GM19025 (cell line): ENCODE data around the gene CDK15.
"Not testable (repeated sequence)": the region's sequence is repeated elsewhere in the genome, so short reads cannot be mapped to it uniquely, and the experiment has no call there.

ENCODE experiments used
- ATAC-seq: cut with Tn5 transposase; IDR thresholded peaks from one replicate; pipeline ENCODE4 v1.9.1; 2021; ENCODE audit warnings: mild to moderate bottlenecking, low read depth, moderate library complexity; ENCODE audit not compliant: unreplicated experiment

The CDK15 gene

DNA sequence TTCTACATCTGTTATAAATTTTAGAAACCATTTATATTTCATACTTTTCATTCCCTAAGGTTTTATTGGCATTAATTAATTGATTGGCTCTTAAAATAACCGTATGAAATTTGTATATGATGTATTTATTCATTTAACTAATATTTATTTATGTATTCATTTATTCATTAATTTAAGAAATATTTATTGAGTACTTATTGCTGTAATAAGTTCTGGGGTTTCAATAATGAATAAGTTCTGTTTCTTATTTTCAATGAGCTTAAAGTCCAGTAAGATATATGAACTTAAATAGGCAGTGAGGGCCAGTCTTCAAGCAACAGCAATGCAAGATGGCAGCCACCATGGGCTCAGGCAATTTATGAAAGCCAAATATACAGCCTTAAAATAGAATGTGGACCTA, 17.9 kb downstream of the CDK15 start:
- no peak for ATAC-seq

DNA sequence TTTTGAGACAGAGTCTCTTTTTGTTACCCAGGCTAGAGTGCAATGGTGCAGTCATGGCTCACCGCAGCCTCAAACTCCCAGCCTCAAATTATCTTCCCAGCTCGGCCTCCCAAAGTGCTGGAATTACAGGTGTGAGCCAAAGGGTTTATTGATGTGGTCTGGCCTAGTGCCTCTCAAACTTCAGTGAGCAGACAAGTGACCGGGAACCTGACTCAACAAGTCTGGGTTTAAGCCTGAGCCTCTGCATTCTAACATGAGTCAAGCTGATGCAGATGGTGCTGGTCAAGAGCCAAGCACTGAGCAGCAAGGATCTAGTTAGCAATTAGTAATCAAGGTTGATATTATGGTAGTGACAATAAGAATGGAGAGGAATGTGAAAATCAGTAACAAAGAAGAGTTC, 21.3 kb downstream of the CDK15 start:
- ATAC-seq, result no peak

DNA sequence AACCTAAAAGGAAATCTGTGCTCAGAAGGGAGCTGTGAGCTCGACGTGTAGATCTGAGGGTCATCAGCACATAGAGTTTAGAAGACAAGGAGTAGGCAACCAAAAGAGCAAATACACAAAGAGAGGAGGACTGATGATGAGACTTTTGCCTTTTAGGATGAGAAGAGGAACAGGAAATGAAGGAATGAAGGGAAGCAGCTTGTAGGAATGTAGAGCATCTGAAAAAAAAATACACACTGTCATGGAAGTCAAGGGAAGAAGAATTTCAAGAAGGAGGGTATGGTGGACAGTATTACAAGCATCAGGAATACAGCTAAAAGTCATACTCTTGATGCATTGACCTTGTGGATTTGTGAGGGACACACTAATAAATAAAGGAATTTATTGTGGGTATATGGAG, 21.9 kb downstream of the CDK15 start:
- ATAC-seq, result no peak

DNA sequence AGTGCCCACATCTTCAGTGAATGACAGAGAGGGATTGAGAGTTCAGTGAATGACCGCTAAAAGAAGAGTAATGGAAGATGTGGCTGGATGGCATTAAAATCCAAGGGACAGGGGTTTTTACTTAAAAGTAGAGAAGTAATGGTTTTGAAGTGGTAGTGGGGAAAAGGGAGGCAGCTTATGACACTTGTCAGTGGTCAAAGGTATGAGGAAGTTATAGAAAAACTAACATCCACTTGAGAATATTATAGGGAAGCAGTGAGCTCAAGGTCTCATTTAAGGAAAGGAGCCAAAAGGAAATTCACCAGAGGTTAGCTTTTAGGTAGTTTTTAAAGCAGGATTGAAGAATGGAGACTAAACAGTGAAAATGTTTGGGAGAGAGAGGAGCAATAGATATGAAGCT, 24.3 kb downstream of the CDK15 start:
- no peak for ATAC-seq

DNA sequence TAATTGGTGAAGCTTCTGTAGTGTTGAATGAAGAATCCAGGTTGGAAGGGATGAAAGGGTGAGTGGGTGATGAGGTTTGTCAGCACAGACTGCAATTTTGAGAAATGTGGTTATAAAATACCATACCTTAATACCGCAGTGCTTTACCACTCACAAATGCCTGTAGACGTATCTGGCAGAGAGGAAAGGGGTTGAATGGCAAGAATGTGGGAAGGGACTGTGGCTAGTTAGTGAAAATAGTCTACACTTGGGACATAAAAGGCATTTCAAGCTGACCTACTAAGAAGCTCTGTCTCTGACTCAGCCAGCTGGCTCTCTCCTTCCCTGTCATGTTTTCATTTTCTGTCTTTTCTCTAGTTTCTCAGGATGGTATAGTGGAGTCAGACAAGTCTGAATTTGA, 25.1 kb downstream of the CDK15 start:
- no peak for ATAC-seq

DNA sequence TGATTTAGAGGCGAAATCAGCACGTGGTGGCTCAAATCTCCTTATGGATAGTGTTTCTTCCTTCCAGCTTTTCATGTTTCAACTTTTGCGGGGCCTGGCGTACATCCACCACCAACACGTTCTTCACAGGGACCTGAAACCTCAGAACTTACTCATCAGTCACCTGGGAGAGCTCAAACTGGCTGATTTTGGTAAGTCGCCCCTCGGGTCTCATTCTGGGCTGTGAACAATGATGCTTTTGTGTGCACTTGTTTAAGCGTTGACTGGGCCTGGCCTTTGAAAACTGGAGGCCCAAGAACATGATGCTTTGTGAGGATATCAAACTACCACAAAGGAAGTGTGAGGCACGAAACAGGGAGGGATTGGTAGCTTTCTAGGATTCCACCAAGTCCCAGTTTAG, 27.4 kb downstream of the CDK15 start:
- no peak for ATAC-seq

DNA sequence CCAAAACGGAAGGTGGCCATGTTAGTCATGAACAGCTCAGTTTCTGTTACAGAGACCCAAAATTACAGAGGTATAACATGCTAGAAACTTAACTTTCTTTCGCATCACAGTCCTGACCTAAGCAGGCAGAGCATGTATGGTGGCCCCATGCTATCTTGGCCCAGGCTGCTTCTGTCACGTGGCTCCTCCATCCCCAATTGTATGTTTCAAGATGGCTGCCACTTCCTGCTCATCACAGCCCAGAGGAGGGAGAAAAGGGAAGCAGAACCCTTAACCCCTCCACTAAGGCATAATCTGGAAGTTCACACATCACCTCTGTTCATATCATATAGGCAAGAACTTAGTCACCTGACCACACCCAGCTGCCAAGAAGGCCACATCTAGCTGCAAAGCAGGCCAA, 28.7 kb downstream of the CDK15 start:
- ATAC-seq, result no peak

DNA sequence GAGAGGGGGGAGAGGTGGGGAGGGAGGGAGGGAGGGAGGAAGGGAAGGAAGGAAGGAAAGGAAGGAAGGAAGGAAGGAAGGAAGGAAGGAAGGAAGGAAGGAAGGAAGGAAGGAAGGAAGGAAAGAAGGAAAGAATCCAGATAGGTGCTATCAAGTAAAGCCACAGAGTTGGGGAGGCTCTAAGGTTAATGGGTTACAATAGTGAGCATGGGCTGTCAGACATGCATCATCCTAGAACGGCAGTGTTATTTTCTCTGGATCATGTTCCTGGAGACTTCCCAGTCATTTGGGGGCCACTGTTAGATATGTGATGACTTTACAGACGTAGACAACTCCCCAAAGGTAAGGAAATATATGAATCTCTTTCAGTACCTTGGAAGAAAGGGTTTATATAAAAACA, 31.1 kb downstream of the CDK15 start:
- no peak for ATAC-seq

DNA sequence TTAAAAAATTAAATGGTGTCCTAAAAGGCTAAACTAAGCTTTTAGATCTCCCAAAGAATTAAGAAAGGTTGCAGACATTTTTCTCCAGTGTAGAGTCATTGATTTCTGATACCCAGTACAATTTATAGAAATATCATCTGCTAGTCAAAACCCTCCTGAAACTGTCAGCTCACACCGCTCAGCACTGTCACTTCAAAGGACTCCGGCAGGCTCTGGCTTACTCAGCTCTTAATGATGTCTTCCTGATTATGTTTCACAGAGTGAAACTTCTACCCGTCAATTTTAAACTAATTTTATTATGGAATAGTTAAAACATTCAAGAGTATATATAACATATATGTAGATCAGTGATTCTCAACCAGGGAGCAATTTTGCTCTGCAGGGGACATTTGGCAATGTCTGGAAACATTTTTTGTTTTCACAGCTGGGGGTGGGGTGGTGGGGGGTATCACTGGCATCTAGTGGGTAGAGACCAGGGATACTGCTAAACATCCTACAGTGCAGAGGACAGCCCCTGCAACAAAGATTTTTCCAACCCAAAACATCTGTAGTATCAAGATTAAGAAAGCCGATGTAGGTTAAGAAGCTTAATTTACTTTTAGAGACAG, 31.6 kb downstream of the CDK15 start:
- ATAC-seq, result no peak

DNA sequence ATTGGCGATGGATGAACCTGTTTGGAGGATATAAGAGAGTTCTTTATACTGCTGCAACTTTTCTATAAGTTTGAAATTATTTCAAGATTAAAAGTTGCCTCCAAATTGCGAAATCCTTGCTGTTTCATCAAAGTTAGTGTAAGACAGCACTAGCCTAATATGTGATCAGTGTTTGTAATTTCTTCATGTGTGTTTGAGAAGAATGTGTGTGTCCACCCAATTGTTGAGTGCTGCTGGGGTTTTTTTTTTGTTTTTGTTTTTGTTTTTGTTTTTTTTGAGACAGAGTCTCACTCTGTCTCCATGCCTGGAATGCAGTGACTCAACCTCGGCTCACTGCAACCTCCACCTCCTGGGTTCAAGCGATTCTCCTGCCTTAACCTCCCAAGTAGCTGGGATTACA, 33.4 kb downstream of the CDK15 start:
- ATAC-seq, result no peak

DNA sequence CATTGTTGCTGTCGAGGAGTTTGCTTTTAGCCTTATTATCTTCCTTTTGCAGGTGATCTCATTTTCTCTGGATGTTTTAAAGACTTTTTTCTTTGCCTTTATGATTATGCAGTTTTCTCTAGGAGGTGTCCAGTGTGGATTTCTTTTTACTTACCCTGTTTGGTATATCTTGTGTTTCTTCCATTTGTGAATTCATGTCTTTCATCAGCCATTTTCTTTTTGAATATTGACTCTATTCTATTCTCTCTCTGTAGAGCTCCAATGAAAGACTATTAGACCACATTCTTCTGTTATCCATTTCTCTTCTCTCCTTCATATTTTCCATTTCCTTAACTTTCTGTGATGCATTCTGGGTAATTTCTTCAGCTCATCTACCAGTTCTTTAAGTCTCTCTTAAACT, 34.4 kb downstream of the CDK15 start:
- ATAC-seq, result no peak

DNA sequence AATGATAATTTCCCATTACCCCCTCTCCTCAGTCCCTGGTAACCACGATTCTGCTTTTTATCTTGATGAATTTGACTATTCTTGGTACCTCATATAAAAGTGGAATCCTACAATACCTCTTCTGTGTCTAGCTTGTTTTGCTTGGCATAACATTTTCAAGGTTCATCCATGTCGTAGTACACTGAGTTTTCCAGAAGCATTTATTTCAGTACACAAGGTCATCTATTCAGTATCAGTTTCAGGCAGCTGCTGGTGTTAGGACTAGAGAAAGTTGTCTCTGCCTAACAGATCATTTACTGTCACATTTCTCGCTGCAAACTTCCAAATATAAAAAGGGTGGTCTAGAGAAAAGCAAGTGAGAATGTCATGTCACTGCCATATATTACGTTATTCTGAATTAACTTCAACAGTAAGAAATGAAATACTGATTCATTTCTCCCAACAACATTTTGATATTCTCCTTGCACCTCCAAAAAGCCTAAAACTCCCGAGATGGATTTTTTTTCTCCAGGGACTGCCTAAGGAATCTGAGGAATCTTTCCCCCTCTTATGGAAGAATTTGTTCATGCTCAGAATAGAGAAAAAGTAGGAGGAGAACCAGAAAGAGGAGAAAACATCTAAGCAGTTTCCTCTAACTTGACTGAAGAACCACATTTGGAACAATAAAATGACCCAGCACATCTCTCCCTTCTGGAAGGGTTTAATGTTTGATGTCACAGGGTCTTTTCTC, 36.0 kb downstream of the CDK15 start:
- ATAC-seq, result no peak

DNA sequence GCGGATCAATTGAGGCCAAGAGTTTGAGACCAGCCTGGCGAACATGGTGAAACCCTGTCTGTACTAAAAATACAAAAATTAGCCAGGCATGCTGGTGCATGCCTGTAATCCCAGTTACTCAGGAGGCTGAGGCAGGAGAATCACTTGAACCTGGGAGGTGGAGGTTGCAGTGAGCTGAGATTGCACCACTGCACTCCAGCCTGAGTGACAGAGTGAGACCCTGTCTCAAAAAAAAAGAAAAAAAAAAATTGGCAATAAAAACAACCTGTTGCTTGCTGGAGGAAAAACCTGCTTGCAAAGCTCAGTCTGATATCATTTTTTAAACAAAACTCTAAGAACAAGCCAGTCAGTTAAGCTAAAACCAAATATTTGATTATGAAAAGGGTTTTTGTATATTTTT, 38.6 kb downstream of the CDK15 start:
- ATAC-seq, result not testable (repeated sequence)

DNA sequence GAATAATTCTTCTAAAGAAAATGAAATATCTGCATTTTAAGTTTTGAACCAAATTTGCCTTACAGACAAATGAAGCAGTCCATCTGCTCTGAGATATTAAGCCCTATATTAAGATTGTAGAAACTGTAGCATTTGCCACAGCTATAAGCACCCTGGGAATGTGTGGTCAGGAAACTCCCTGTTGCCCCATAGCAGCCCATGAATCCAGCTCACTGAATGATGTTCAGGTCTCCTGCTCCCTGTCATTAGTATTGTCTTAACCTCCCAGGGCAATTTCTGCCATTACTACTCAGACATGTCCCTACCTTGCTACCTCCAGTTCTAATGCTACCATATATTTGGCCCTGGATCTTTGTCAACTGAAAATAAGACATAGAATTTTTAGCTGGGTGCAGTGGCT, 41.1 kb downstream of the CDK15 start:
- no peak for ATAC-seq

DNA sequence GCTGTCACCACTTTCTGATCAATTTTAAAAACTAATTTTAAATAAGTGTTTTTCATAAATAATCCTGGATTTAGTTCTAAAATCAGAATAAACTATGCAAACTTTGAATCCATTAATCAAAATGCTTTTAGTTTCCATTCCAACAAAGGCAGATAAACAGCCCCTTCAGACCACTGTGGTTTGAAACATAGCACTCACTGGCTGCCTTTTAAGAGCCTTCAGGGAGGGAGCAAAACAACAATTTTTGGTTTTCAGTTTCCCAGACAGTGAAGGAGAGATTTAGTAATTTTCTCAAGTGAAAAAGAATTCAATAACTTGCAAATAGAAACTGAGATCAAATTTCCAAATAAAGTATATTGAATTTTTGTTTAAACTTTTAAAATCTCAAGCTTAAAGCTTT, 46.1 kb downstream of the CDK15 start:
- ATAC-seq, result no peak

DNA sequence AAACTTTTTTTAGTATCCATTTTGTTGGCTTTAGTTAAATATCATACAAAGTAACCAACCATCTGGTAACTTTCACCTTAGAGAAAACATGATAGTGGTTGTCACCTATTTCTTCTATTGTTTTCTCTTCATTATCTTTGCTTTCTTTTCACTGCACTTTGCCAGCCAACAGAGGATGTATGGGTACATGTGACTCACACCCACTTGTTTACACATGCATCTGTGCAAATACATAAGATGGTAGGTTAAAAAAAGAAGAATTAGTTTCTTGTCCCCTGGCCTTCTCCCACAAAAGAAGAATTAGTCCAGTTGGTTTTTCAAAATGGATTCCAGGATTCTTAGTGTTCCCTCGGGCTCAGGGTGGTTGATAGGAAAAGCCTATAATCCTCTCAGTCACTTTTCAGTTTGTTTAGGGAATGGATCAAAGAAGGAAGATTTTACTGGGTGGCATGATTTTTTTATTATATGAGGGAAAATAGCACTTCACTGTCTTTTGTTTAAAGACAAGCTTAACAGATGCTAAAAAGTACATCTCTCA, 46.6 kb downstream of the CDK15 start:
- no peak for ATAC-seq

DNA sequence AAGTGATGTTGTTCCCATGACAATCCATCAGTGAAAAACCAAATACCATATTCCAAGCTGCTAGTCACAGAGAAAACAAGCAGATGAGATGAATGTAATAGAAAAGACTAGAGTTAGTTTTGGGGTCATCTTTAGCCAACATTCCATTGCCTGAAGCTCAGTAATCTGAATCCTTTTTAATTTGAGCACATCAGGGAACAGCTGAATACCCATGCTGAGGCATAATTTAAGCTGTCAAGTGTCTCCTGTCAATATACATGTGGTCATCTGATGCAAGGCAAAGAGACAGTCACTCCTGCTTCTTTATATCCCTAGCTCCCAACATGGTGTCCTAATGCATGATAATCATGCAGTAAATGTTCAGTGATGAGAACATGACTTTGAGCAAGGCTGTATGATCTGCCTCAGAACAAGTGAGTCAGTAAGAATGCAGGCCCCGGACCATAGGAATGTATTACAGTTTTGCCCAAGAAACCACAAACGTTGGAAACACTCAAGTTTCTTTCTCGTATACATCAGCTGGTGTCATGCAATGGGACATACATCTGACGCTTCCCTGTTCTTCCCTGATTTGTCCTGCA, 48.0 kb downstream of the CDK15 start:
- no peak for ATAC-seq

DNA sequence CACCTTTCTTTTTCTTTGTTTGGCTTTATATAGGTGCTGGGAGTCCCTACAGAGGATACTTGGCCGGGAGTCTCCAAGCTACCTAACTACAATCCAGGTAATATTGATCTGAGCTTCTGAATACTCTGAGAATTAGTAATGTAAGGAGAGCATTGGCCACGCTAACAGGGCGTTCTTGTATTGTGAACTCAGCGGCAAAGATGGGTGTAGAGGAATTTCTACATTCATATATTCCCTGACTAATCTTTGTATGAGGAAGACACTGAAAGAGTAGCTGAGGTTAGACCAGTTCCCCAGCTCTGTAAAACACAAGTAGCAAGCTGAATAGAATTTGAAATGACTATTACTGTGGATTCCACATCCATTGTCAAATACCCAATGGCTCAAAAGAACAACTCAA, 48.5 kb downstream of the CDK15 start:
- ATAC-seq, result no peak

DNA sequence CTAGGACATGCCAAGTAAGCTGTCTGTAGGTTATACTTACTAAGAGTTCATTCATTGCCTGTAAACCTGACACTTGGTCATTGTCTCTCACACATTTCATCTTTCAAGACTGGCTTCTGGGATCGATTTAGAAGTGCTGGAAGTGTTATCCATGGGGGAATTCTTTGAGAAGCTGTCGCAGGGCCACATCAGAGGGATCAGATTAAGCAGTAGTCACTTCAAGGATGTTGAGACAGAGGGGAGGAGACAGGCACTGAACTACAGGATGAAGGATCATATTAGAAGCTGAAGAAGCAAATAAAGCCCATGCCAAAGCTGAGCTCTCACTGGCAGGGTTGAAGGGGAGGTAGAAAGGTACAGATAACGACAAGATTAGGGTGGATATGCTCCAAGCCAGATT, 49.0 kb downstream of the CDK15 start:
- no peak for ATAC-seq

DNA sequence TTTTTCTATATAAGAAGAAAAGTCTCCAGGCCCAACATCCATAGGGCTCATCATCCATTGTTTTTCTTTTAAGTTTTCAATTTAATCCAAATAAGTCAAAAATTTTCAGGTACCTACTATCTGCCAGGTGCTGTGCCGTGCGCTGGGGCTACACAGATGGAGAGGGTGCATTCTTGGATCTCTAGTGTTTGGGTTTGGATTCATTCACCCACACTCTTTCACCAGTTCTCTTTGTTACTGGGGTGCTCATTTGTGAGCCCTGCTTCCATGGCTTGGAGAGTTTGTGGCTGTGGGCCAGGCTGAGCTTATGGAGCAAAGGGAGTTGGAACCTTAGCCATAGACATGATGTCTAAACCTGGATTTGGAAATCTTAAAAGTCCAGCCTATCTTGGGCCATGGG, 51.0 kb downstream of the CDK15 start:
- no peak for ATAC-seq

DNA sequence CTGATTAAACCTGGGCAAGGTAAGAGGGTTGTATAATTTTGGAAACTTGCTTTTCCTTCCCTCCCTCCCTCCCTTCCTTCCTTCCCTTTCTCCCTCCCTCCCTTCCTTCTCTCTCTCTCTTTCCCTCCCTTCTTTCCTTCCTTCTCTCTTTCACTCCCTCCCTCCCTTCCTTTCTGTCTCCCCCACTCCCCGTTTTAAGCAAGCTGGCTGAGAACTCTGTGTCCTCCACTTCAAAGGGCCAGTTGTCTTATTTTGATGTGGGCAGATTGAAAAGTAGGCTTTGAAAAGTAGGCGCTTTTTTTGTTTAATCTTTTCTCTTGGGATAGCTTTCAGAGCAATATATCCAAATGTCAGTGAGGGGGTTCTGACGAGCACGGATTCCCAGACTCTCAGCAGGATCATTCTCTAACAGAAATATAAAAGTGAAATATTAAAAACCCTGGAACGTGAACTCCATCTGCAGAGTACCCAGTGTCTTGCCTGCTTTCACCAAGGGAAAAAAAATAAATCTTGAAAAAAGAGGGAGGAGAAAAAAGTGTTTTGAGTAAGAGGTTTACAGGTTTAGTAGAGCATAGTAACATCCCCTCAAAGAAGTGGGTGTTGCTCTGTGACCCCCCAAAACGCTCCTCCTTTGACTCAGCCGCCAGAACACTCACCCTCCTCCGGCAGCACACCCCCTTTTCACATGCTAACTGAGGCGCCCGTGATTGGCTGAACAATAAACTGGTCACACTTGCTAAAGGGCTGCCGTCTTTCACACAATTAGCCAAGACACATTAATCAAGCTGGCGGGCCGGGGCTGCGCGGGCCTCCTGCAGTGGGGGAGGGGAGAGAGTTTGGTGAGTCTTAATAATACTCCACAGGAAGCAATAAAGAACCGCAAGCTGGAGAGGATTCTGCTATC, 52.2 kb downstream of the CDK15 start:
- ATAC-seq, result no peak
